ENCODE measurements around the gene USP30. TPM values are rescaled to one million over a fixed set of nuclear protein-coding genes. Genes with fewer than 3 reads are reported as not detected.

The USP30 gene
- total RNA-seq, 1 donor from 2014 or later, result 7.3 TPM

DNA sequence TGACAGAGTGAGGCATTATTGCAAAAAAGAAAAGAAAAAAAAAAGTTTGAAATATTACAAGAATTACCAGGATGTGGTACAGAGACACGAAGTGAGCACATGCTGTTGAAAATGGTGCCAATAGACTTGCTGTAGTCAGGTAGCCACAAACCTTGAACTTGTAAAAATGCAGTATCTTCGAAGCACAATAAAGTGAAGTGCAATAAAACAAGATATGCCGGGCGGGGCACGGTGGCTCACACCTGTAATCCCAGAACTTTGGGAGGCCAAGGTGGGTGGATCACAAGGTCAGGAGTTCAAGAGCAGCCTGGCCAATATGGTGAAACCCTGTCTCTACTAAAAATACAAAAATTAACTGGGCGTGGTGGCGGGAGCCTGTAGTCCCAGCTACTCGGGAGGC is 2.6 kb upstream of the USP30 start:
- intact Hi-C loops (cut with micrococcal nuclease), result loop anchor here (5.0 kb wide), 3 partner anchors 212 to 1957 kb away; partner anchors contain the start of genes CRY1 and FICD

DNA sequence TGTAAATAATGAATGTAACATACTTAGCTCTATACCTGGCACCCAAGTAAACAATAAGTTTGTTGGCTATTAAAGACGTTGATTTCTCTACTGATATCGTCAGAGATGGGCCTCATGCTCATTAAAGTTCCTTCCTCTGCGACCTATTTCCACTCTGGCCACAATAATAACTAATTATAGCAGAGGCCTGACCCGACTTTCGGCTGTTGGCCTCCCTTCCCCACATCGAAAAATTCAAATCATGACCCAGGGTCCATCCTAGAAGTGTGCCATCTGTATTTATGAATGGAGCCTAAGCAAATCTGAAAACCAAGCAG is 321 bp upstream of the USP30 start:
- intact Hi-C loops (cut with micrococcal nuclease), result loop anchor here (2.0 to 5.0 kb wide), 8 partner anchors 103 to 1960 kb away; partner anchors contain the start of genes CORO1C, CRY1, FICD and KCTD10

GRCh38 chr12:109053382-109054123 is 1.2 kb downstream of the USP30 start:
- intact Hi-C loops (cut with micrococcal nuclease), result loop anchor here (1.0 to 5.0 kb wide), 10 partner anchors 40 to 1961 kb away; partner anchors contain the start of genes ALKBH2, CORO1C, CRY1 and FICD

GRCh38 chr12:109054124-109054513 is 1.7 kb downstream of the USP30 start:
- intact Hi-C loops (cut with micrococcal nuclease), result loop anchor here (5.0 kb wide), 3 partner anchors 217 to 1962 kb away; partner anchors contain the start of genes CRY1 and FICD

GRCh38 chr12:109054520-109054919 is 2.1 kb downstream of the USP30 start:
- intact Hi-C loops (cut with micrococcal nuclease), result loop anchor here (5.0 kb wide), 3 partner anchors 217 to 1962 kb away; partner anchors contain the start of genes CRY1 and FICD

GRCh38 chr12:109056891-109057290 is 4.5 kb downstream of the USP30 start:
- intact Hi-C loops (cut with micrococcal nuclease), result no loop called here

- intact Hi-C loops (cut with micrococcal nuclease), result no loop called here
These were observed 5.0 kb downstream of the USP30 start for GRCh38 chr12:109057376-109057775.

DNA sequence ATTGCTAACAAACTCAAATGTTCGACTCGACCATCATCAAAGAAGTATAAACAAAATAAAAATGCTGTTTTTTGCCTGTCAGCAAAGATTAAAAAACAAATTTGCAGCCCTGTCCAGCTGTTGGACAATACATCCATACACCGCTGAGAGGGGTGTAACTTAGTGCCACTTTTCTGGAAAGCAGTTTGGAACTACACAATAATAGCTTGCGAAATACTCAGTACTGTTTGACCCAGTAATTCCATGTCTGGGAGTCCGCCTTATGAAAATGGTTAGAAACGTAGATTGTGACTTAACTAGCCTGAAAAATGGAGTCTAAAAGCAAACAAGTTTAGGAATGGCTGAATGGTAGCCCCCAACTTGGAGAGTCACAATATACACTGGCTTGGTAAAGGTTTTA is 6.4 kb downstream of the USP30 start:
- intact Hi-C loops (cut with micrococcal nuclease), result no loop called here

DNA sequence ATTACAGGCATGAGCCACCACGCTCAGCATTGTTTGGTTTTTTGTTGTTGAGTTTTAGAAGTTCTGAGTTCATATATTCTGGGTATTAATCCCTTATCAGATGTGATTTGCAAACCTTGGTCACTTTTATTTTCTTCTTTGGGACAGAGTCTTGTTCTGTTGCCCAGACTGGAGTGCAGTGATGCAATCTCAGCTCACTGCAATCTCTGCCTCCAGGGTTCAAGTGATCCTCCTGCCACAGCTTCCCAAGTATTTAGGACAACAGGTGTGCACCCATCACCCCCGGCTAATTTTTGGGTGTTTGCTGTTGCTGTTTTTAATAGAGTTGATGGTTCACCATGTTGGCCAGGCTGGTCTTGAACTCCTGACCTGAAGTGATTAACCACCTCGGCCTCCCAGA is 11.8 kb downstream of the USP30 start:
- intact Hi-C loops (cut with micrococcal nuclease), result no loop called here

- intact Hi-C loops (cut with micrococcal nuclease), result no loop called here
These were observed 12.9 kb downstream of the USP30 start for GRCh38 chr12:109065154-109065852.

- intact Hi-C loops (cut with micrococcal nuclease), result no loop called here
These were observed 13.4 kb downstream of the USP30 start for GRCh38 chr12:109065853-109066193.

DNA sequence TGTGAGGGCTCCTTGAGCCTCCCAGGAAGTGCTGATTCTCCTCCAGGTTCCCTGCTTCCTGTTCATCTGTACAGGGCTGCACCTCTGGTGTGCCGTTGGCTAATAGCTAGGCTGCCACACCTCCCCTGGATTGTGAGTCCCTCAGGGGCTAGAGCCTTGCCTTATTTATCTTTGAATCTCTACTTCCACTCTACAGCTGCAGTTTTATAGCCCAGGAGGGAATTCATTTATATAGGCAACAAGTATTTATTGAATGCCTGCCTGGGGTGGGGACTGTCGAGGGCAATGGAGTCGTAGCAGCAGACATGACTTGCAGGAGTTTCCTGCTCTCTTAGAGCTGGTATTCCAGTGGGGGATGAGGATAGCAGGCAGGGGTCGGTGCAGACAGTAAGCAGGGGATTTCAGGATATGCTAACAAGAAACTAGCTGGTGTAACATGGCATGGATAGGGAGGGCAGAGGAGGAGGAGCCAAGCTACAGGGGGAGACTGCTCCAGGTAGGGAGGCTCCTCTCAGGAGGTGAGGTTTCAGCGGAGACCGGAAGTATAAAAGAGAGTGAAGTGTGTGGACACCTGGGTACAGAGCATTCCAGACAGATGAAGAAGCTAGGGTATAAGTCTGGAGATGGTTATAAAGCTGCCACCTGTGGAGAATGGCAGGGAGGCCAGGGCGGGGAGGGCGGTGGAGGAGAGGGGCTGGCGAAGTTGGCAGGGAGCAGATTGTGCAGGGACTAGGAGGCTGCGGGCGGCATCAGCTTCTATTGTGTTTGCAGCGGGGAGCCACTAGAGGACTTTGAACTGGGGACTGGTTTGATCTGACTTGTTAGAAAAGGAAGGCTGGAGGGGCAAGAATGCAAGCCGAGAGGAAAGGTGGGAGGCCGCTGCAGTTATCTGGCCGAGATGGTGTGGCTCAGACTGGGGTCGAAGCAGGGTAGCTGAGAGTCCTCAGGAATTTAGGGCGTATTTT is 17.2 kb downstream of the USP30 start:
- intact Hi-C loops (cut with micrococcal nuclease), result no loop called here

- intact Hi-C loops (cut with micrococcal nuclease), result no loop called here
These were observed 22.5 kb downstream of the USP30 start for GRCh38 chr12:109074866-109075265.

DNA sequence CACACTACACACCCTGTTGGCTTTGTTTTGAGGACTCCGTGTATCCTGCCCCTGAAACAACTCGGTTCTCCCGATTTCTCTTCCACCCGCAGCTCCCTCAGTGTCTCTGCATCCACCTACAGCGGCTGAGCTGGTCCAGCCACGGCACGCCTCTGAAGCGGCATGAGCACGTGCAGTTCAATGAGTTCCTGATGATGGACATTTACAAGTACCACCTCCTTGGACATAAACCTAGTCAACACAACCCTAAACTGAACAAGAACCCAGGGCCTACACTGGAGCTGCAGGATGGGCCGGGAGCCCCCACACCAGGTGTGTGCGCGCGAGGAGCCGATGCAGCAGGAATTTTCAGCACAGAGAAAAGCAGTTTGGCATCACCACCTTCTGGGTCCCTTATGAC is 30.4 kb downstream of the USP30 start:
- intact Hi-C loops (cut with micrococcal nuclease), result no loop called here

DNA sequence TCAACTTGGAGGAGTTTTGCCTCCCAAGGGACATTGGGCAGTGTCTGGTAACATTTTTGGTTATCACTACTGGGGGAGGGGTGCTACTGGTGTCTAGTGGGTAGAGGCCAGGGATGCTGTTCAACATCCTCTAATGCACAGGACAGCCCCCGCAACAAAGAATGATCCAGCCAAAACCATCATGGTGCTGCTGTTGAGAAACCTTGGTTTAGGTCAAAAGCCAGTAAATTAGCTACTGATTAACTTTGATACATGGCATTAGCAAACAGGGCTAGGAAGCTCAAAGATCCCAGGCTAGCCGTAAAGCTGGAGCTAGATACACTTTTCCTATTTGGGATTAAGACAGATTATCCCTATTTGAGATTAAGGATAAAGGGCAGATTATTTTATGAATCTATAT is 32.0 kb downstream of the USP30 start:
- intact Hi-C loops (cut with micrococcal nuclease), result no loop called here

- intact Hi-C loops (cut with micrococcal nuclease), result no loop called here
These were observed 33.2 kb downstream of the USP30 start for GRCh38 chr12:109085590-109085989.

DNA sequence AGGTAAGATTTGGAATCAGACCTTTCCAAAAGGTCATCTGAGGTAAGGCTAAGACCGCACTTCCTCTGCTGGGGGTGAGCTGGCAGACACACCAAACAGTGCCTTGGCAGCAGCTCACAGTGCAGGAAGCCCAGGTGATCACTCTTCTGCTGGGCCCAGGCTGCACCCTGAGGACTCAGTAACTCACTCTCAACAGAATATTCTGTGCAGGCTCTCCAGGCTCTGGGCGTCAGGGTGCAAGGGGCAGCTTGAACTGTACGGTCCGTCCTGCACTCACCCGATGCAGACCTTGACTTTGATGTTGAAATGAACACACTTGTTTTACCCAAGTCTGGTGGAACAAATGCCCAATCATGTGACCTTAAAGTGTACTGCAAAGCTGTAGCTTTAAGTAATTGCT is 34.9 kb downstream of the USP30 start:
- intact Hi-C loops (cut with micrococcal nuclease), result no loop called here

- intact Hi-C loops (cut with micrococcal nuclease), result no loop called here
These were observed 36.4 kb downstream of the USP30 start for GRCh38 chr12:109088818-109089217.

DNA sequence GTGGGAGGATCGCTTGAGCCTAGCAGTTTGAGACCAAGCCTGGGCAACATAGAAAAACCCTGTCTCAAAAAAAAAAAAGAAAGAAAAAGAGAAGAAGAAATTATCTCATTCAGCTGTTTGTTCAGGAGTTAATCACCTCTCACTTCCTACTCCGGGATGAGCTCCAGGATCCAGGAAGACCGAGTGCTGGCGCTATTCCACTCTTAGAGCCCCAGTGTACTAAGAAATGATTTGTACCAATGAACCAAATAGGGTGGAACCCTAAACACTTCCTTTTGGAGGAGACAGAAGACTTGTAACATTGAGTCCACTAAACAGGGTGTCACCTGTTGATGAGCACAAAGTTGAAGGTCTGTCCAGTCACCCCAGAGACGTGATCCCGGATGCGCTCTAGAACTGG is 37.3 kb downstream of the USP30 start:
- intact Hi-C loops (cut with micrococcal nuclease), result loop anchor here (10.0 kb wide), 1 partner anchor 425 kb away; no protein-coding TSS in a partner anchor

DNA sequence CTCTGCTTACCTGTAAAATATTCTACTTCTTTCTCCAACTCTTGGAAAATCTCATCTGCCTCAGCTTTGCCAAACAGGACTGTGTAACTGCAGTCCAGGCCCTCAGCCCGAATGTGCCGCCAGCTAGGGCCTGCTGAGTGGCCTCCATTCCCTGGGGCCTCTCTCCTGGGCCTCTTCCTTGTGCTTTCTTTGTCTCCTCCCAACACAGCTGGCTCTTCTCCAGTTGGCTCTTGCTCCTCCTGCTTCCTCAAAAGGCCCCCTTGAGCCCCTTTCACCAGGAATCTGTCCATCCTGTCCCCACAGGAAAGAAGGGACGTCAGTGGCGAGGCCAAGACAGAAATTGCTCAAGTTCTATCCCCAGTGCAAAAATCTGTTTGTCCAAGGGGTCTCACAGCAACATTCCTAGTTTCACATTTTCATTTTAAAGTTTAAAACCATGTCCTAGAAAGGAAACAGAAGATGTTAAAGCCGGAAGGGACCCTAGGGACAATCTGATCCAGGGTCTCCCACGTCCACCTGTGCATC is 40.2 kb downstream of the USP30 start:
- intact Hi-C loops (cut with micrococcal nuclease), result loop anchor here (1.0 to 10.0 kb wide), 4 partner anchors 39 to 529 kb away; no protein-coding TSS in a partner anchor
